K562 (cell line): Measurements from ENCODE around the gene RPRD1B.

Experiments used
- EGR1 ChIP-seq: fragments of 450-650 bp; conservative IDR thresholded peaks from 2 replicates; pipeline ENCODE4 v1.6.1; 2017; ENCODE audit warnings: mild to moderate bottlenecking
- KLF10 ChIP-seq: fragments of 250-450 bp; sonication (Bioruptor Pico); IDR thresholded peaks from 2 replicates; pipeline ENCODE4 v1.6.1; 2021; ENCODE audit warnings: matching md5 sums
- POLR2A ChIP-seq: fragments of 450-650 bp; conservative IDR thresholded peaks from 2 replicates; pipeline ENCODE4 v1.6.1; 2016
- POU5F1 ChIP-seq: fragments of 150-350 bp; IDR thresholded peaks from 2 replicates; pipeline ENCODE4 v1.6.1; 2014; ENCODE audit warnings: borderline replicate concordance, low read length, low read depth, mild to moderate bottlenecking; ENCODE audit not compliant: partially characterized antibody
- ZNF212 ChIP-seq: fragments of 450-650 bp; formaldehyde crosslinking; IDR thresholded peaks from 2 replicates; pipeline ENCODE4 v1.4.0; 2020; ENCODE audit warnings: mild to moderate bottlenecking
- TF ChIP-seq, protein P1 (sequence below), 3 experiments: IDR thresholded peaks in 2 of 3; conservative IDR thresholded peaks in 1 of 3; 2 replicates each; pipeline ENCODE4 v1.5.1; 2011 to 2012; ENCODE audit warnings: low read length in 3 of 3, mild to moderate bottlenecking in 3 of 3, control low read depth in 2 of 3, improper control_type of control experiment in 1 of 3, inconsistent platforms in 1 of 3, low read depth in 1 of 3, mixed read lengths in 1 of 3, moderate library complexity in 1 of 3; ENCODE audit not compliant: insufficient read depth in 2 of 3

DNA sequence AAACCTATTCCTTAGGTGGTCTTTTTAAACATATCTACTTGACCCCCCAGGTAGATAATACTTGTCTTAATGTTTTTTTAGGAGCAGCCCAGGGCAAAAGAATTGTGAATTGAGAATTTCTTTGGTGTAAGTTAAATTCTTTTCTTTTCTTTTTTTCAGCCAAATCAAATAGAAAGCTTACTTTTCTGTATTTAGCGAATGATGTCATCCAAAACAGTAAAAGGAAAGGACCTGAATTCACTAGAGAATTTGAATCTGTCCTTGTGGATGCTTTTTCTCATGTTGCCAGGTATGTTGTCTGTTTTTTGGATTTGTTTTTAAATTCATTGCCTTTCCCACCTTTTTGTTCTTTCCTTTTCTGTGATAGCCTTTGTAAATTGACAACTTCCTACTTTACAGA is 6.7 kb downstream of the RPRD1B start:
- TF ChIP-seq POLR2A (no peak), POU5F1 (no peak), EGR1 (no peak), ZNF212 (CRISPR knock-in tag) (no peak), KLF10 (CRISPR knock-in tag) (no peak)
- TF ChIP-seq, protein P1, sequence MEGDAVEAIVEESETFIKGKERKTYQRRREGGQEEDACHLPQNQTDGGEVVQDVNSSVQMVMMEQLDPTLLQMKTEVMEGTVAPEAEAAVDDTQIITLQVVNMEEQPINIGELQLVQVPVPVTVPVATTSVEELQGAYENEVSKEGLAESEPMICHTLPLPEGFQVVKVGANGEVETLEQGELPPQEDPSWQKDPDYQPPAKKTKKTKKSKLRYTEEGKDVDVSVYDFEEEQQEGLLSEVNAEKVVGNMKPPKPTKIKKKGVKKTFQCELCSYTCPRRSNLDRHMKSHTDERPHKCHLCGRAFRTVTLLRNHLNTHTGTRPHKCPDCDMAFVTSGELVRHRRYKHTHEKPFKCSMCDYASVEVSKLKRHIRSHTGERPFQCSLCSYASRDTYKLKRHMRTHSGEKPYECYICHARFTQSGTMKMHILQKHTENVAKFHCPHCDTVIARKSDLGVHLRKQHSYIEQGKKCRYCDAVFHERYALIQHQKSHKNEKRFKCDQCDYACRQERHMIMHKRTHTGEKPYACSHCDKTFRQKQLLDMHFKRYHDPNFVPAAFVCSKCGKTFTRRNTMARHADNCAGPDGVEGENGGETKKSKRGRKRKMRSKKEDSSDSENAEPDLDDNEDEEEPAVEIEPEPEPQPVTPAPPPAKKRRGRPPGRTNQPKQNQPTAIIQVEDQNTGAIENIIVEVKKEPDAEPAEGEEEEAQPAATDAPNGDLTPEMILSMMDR (IDR thresholded peaks at IDR 0.05 in 2 of 3, conservative IDR thresholded peaks at IDR 0.05 in 1 of 3; ENCODE audit: insufficient read depth in 2 of 3, low read depth in 1 of 3, low read length in 3 of 3), result no peak
